IgD-negative memory B cell (primary cell): ENCODE measurements around the gene UBE2QL1. TPM values are rescaled to one million over a fixed set of nuclear protein-coding genes. Genes with fewer than 3 reads are reported as not detected.

ENCODE experiments used
- H3K27ac Mint-ChIP-seq, 3 donors: one replicate each; pipeline ENCODE4 v1.8.0; 2020 to 2022; ENCODE audit warnings: mild to moderate bottlenecking in 3 of 3, mixed read lengths in 3 of 3, moderate library complexity in 1 of 3
- H3K27me3 Mint-ChIP-seq: one replicate; pipeline ENCODE4 v1.8.0; 2021; ENCODE audit warnings: mixed read lengths
- H3K36me3 Mint-ChIP-seq: one replicate; pipeline ENCODE4 v1.8.0; 2020; ENCODE audit warnings: mild to moderate bottlenecking, mixed read lengths
- H3K4me1 Mint-ChIP-seq, 3 donors: one replicate each; pipeline ENCODE4 v1.8.0; 2020 to 2022; ENCODE audit warnings: mixed read lengths in 3 of 3, mild to moderate bottlenecking in 1 of 3
- H3K4me3 Mint-ChIP-seq, 4 donors: one replicate each; pipeline ENCODE4 v1.8.0; 2020 to 2022; ENCODE audit warnings: mild to moderate bottlenecking in 4 of 4, mixed read lengths in 4 of 4, moderate library complexity in 3 of 4
- H3K9me3 Mint-ChIP-seq, 3 donors: one replicate each; pipeline ENCODE4 v1.8.0; 2020 to 2021; ENCODE audit warnings: mixed read lengths in 3 of 3, mild to moderate bottlenecking in 1 of 3
- polyA plus RNA-seq: library from polyadenylated mRNA; unstranded; fragments of 300-500 nt; fragmentation: Illumina TruSeq; gene quantifications from one replicate; pipeline ENCODE4 v1.2.3, GENCODE V29; 2021

The UBE2QL1 gene, protein sequence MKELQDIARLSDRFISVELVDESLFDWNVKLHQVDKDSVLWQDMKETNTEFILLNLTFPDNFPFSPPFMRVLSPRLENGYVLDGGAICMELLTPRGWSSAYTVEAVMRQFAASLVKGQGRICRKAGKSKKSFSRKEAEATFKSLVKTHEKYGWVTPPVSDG
- polyA plus RNA-seq = not detected

- H3K9me3 Mint-ChIP-seq = no peaks in the 10 kb centered on the region
- H3K36me3 Mint-ChIP-seq = peaks cover 2% of the 10 kb centered on the region
- peaks cover 29% of the 10 kb centered on the region for H3K27me3 Mint-ChIP-seq
- H3K27ac Mint-ChIP-seq = peak within 1 kb of the TSS in 2 of 3 donors; percentile 35 to 83
- H3K4me3 Mint-ChIP-seq = peak within 1 kb of the TSS in 3 of 4 donors; percentile 85 to 94 (median 94)
- H3K4me1 Mint-ChIP-seq = peaks cover 6 to 18% (median 11%) of the 10 kb centered on the region in 3 donors
Observed at GRCh38 chr5:6448622-6449464, at the start of gene UBE2QL1. UBE2QL1 (plus strand) TSS chr5:6448859; CDS start chr5:6448894, 35 bp downstream.

DNA sequence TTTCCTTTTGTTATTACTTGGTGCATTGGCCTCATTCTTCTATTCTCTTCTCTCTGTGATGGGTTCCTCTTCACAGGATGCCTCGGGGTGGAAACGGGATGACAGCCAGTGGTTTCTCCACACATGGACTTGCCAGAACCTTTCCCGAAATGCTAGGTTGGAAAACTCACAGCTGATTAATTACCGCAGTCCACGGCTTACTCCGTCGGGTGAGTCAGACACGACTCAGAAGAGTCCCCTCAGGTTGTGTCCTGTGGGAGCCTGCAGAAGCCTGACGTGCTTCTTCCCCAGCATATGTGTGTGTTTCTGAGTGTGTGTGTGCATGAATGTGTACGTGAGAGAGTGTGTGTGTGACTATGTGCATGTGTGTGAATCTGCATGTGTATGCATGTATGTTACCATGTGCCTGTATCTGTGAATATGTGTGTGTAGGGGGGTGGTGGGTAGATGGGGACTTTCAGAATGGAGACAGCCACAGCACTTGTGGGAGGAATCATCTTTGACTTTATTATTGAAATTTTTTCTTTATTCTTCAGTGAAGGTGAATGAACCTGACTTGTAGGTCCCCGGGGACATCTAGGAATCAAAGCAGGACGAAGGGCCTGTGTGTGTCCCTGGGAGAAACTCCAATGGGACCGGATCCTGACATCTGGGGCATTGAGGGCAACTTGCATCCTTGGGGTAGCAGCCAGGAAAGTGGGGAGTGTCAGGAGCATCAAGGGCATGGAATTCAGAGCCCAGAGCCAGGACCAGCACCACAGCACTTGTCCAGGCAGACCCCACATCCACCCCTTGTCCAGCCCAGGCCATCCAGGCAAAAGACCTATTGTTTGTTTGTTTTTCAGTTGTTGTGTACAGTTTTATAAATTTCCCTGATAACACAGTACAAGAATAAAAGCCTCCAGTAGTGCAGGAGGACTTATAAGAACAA, 48.4 kb upstream of the UBE2QL1 start:
- peaks cover 3% of the 10 kb centered on the region for H3K36me3 Mint-ChIP-seq
- H3K4me1 Mint-ChIP-seq = peaks cover 0 to 6% (median 0%) of the 10 kb centered on the region in 3 donors
- H3K27me3 Mint-ChIP-seq = peaks cover 3% of the 10 kb centered on the region
- H3K4me3 Mint-ChIP-seq = no peak overlapping the region
- H3K9me3 Mint-ChIP-seq = no peaks in the 10 kb centered on the region
- H3K27ac Mint-ChIP-seq = no peak overlapping the region

DNA sequence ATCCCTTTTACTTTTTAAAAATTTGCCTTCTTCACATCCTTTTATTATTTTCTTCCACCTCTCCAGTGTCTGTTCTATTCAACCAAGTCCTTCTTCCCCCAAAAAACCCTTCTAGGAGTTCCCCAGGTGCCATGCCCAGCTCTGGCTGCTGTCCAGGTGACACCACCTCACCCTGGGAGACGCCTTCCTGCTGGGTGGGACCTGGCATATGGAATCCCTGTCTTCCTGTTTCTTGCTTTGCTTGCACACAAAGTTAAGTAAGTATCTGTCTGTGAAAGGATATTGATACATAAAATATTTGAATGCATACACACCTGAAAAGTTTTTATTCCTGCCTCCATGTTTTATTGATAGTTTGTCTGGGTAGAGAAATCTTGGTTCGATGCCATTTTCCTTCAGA, 47.2 kb upstream of the UBE2QL1 start:
- H3K4me3 Mint-ChIP-seq = peak overlapping the region in 1 of 4 donors; percentile 14
- H3K4me1 Mint-ChIP-seq = peaks cover 0 to 6% (median 0%) of the 10 kb centered on the region in 3 donors
- H3K9me3 Mint-ChIP-seq = no peaks in the 10 kb centered on the region
- H3K27ac Mint-ChIP-seq = no peak overlapping the region
- peaks cover 3% of the 10 kb centered on the region for H3K36me3 Mint-ChIP-seq
- H3K27me3 Mint-ChIP-seq = peaks cover 5% of the 10 kb centered on the region

DNA sequence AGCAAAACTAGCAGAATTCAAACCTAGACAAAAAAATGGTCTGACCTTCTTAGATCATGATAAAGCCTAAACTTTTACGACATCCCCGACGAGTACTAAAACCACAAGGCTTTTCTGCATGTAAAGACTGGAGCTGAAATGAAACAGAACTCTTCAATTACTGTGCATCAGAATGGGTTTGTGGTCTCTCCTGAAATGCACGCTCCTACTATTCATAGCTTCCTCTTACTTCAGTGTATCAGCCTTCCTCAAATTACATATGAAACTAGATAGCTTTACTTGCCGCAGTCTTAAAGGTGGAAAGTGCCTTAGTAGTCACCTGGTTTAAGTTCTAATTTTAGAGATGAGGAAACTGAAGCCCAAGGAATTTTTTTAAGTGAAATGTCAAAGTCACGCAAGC, 45.7 kb upstream of the UBE2QL1 start:
- no peak overlapping the region for H3K27ac Mint-ChIP-seq
- H3K4me1 Mint-ChIP-seq = peaks cover 0 to 6% (median 0%) of the 10 kb centered on the region in 3 donors
- H3K36me3 Mint-ChIP-seq = no peaks in the 10 kb centered on the region
- no peaks in the 10 kb centered on the region for H3K9me3 Mint-ChIP-seq
- H3K27me3 Mint-ChIP-seq = peaks cover 10% of the 10 kb centered on the region
- H3K4me3 Mint-ChIP-seq = no peak overlapping the region

GRCh38 chr5:6403416-6403815, 45.2 kb upstream of the UBE2QL1 start:
- peak overlapping the region in 1 of 4 donors; percentile 53 for H3K4me3 Mint-ChIP-seq
- peaks cover 0 to 6% (median 0%) of the 10 kb centered on the region in 3 donors for H3K4me1 Mint-ChIP-seq
- no peak overlapping the region for H3K27ac Mint-ChIP-seq
- H3K27me3 Mint-ChIP-seq = peaks cover 11% of the 10 kb centered on the region
- H3K36me3 Mint-ChIP-seq = no peaks in the 10 kb centered on the region
- H3K9me3 Mint-ChIP-seq = peaks cover 0 to under 1% (median 0%) of the 10 kb centered on the region in 3 donors

- peaks cover 0 to 3% (median under 1%) of the 10 kb centered on the region in 3 donors for H3K9me3 Mint-ChIP-seq
- H3K4me3 Mint-ChIP-seq = no peak overlapping the region
- peaks cover 0 to 6% (median 0%) of the 10 kb centered on the region in 3 donors for H3K4me1 Mint-ChIP-seq
- no peak overlapping the region for H3K27ac Mint-ChIP-seq
- H3K27me3 Mint-ChIP-seq = peaks cover 14% of the 10 kb centered on the region
- H3K36me3 Mint-ChIP-seq = no peaks in the 10 kb centered on the region
Observed at GRCh38 chr5:6404129-6404528, 44.5 kb upstream of the UBE2QL1 start.

GRCh38 chr5:6405591-6405990, 43.1 kb upstream of the UBE2QL1 start:
- Mint-ChIP-seq H3K4me1 (peaks cover 0 to 6% (median 0%) of the 10 kb centered on the region in 3 donors), H3K27me3 (peaks cover 14% of the 10 kb centered on the region), H3K9me3 (peaks cover 0 to 3% (median 2%) of the 10 kb centered on the region in 3 donors), H3K36me3 (no peaks in the 10 kb centered on the region), H3K27ac (no peak overlapping the region), H3K4me3 (no peak overlapping the region)

GRCh38 chr5:6407558-6408259, 41.0 kb upstream of the UBE2QL1 start:
- peaks cover 12% of the 10 kb centered on the region for H3K27me3 Mint-ChIP-seq
- peaks cover 0 to 6% (median 0%) of the 10 kb centered on the region in 3 donors for H3K4me1 Mint-ChIP-seq
- H3K36me3 Mint-ChIP-seq = peaks cover 2% of the 10 kb centered on the region
- peaks cover 0 to 3% (median 2%) of the 10 kb centered on the region in 3 donors for H3K9me3 Mint-ChIP-seq
- H3K27ac Mint-ChIP-seq = no peak overlapping the region
- no peak overlapping the region for H3K4me3 Mint-ChIP-seq

DNA sequence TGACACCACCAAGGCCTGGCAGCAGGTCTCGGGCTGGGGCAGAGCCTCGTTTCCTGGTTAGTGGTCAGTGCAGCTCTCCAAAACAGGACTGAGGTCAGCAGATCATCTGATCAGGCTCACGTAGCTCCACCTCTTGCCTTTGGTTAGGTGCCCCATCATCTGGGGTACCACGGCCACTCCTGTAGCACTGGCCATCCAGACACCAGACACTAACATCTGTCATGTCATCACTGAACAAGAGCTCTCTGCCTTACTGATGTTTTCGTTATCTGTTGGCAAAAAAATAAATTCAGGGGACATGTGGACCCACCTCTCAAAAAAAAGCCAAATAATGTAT, 40.4 kb upstream of the UBE2QL1 start:
- peaks cover 12% of the 10 kb centered on the region for H3K27me3 Mint-ChIP-seq
- no peak overlapping the region for H3K27ac Mint-ChIP-seq
- H3K9me3 Mint-ChIP-seq = peaks cover 0 to 3% (median 2%) of the 10 kb centered on the region in 3 donors
- peaks cover 0 to 6% (median 0%) of the 10 kb centered on the region in 3 donors for H3K4me1 Mint-ChIP-seq
- H3K36me3 Mint-ChIP-seq = peaks cover 2% of the 10 kb centered on the region
- H3K4me3 Mint-ChIP-seq = no peak overlapping the region

DNA sequence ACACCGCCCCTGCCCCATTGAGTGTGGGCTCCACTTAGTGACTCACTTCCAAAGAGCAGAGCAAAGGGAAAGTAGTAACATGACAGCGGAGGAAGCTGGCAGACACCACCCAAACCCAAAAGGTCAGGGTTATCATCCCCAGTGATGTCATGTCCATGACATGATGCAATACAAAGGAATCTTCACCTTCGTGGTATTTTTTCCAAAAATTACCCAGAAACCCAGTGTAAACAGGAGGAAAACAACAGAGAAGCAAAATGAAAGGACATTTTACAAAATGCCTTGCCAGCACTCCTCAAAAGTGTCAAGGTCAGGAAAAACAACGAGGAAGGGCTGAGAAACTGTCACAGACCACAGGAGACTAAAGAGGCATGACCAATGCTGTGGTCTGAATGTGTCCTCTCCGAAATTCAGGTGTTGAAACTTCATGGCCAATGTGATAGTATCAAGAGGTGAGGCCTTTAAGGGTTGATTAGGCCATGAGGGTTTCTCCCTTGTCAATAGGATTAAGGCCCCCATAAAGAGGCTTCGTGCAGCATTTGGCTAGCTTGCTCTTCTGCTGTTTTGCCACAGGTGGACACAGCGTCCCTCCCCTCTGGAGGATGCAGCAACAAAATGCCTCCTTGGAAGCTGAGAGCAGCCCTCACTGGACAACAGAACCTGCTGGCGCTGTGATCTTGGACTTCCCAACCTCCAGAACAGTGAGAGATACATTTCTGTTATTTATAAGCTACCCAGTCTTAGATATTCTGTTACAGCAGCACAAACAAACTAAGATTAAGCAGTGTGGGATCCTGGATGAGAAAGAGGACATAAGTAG, 39.8 kb upstream of the UBE2QL1 start:
- Mint-ChIP-seq H3K4me1 (peaks cover 0 to 4% (median 0%) of the 10 kb centered on the region in 3 donors), H3K27ac (peak overlapping the region in 1 of 3 donors; percentile 20), H3K36me3 (peaks cover 2% of the 10 kb centered on the region), H3K9me3 (peaks cover 0 to 3% (median 2%) of the 10 kb centered on the region in 3 donors), H3K4me3 (no peak overlapping the region), H3K27me3 (peaks cover 12% of the 10 kb centered on the region)

DNA sequence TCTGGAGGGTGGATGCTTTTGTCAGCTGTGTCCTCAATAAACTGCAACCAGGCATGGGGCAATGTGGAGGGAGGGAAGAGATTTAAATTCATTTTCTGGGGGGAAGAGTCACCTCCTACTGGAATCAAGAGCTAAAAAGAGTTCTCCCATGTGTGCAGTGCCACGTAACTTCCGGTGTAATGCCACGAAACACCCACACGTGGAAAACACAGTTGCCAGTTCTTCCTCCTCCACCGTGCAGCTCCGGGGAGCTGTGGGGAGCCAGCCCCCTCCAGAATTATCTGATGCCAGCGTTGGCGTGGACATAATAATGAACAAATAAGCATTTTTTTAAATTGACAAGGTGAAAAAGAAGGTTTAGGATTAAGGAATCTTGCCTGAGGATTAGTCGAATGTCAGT, 38.2 kb upstream of the UBE2QL1 start:
- Mint-ChIP-seq H3K9me3 (peaks cover 0 to 3% (median 2%) of the 10 kb centered on the region in 3 donors), H3K27ac (no peak overlapping the region), H3K4me1 (no peaks in the 10 kb centered on the region), H3K36me3 (peaks cover 2% of the 10 kb centered on the region), H3K4me3 (no peak overlapping the region), H3K27me3 (peaks cover 12% of the 10 kb centered on the region)

GRCh38 chr5:6411141-6411540, 37.5 kb upstream of the UBE2QL1 start:
- Mint-ChIP-seq H3K27me3 (peaks cover 12% of the 10 kb centered on the region), H3K9me3 (peaks cover 0 to 3% (median 2%) of the 10 kb centered on the region in 3 donors), H3K36me3 (peaks cover 2% of the 10 kb centered on the region), H3K27ac (no peak overlapping the region), H3K4me1 (no peaks in the 10 kb centered on the region), H3K4me3 (no peak overlapping the region)

DNA sequence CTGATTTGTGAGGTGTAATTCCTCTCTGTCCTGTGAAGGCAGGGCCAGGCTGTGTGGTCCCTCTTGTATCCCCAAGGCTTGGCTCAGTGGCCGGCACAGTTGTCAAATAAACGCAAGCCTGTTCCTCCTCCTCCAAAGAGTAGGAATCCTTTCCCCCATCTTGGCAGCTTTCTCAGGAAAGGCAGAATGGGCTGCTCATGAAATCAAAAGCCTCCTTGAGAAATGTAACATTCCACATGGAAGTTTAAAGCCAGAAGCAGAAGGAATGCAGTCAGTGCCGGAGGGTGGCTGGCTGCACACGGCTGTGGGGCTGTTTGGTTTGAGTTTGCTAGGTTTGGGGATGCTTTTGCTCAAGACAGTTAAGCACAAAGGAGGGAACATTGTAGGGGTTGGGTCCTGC, 35.8 kb upstream of the UBE2QL1 start:
- no peak overlapping the region for H3K27ac Mint-ChIP-seq
- H3K27me3 Mint-ChIP-seq = peaks cover 7% of the 10 kb centered on the region
- peaks cover 2% of the 10 kb centered on the region for H3K36me3 Mint-ChIP-seq
- H3K4me1 Mint-ChIP-seq = no peaks in the 10 kb centered on the region
- peaks cover 0 to 3% (median 2%) of the 10 kb centered on the region in 3 donors for H3K9me3 Mint-ChIP-seq
- H3K4me3 Mint-ChIP-seq = no peak overlapping the region
